ENCODE measurements around the gene SPO11. TPM values are rescaled to one million over a fixed set of nuclear protein-coding genes. Genes with fewer than 3 reads are reported as not detected.

Gene SPO11
- total RNA-seq, 1 experiment from 2014 or later, result not detected

GRCh38 chr20:57378646-57379262, 49.2 kb downstream of the SPO11 start:
- Histone ChIP-seq H3K4me3 (ENCODE audit: low read depth, low read length) (no peak overlapping the region), H3K9me3 (no peaks in the 10 kb centered on the region), H3K27me3 (replicated peaks; ENCODE audit: control insufficient read depth, insufficient read depth, low read length) (no peaks in the 10 kb centered on the region), H3K4me1 (no peaks in the 10 kb centered on the region), H3K36me3 (ENCODE audit: control insufficient read depth, insufficient read depth, low read length) (peaks cover 10% of the 10 kb centered on the region)
- DNase-seq, result no peak
- CTCF ChIA-PET, result interaction anchor here (1.0 kb wide), 1 partner anchor 13 kb away, joined by 3 read pairs; the partner anchor contains the start of gene RBM38
- Mint-ChIP-seq H3K9me3 (ENCODE audit: unreplicated experiment) (no peaks in the 10 kb centered on the region), H3K4me1 (ENCODE audit: low read depth, unreplicated experiment) (peaks cover 7% of the 10 kb centered on the region), H3K36me3 (ENCODE audit: insufficient read depth, unreplicated experiment) (peaks cover 69% of the 10 kb centered on the region), H3K4me3 (ENCODE audit: unreplicated experiment) (no peak overlapping the region), H3K27me3 (ENCODE audit: insufficient read depth, unreplicated experiment) (no peaks in the 10 kb centered on the region), H3K27ac (ENCODE audit: unreplicated experiment) (no peak overlapping the region)
- no peak for TF ChIP-seq CTCF (IDR thresholded peaks at IDR 0.05; ENCODE audit: insufficient read depth in 1 of 2, low read depth in 1 of 2, low read length in 1 of 2, severe bottlenecking in 1 of 2, unreplicated experiment in 1 of 2)
- intact Hi-C loops (cut with micrococcal nuclease; ENCODE audit: unreplicated experiment), result no loop called here
- BruUV-seq (replicated peaks), result no TSS peak
- POLR2A ChIA-PET, result no interaction called here

GRCh38 chr20:57379263-57379647, 49.7 kb downstream of the SPO11 start:
- intact Hi-C loops (cut with micrococcal nuclease; ENCODE audit: unreplicated experiment), result no loop called here
- H3K4me3 Mint-ChIP-seq (ENCODE audit: unreplicated experiment), result no peak overlapping the region
- POLR2A ChIA-PET, result no interaction called here
- H3K27me3 Mint-ChIP-seq (ENCODE audit: insufficient read depth, unreplicated experiment), result no peaks in the 10 kb centered on the region
- peak in 1 of 2 experiments; percentile 15 for TF ChIP-seq CTCF (IDR thresholded peaks at IDR 0.05; ENCODE audit: insufficient read depth in 1 of 2, low read depth in 1 of 2, low read length in 1 of 2, severe bottlenecking in 1 of 2, unreplicated experiment in 1 of 2)
- no peaks in the 10 kb centered on the region for H3K4me1 ChIP-seq
- no peak overlapping the region for H3K27ac Mint-ChIP-seq (ENCODE audit: unreplicated experiment)
- CTCF ChIA-PET, result interaction anchor here (1.0 to 1.6 kb wide), 2 partner anchors 12 to 119 kb away, joined by 3 to 6 read pairs; partner anchors contain the start of gene RBM38
- H3K4me3 ChIP-seq (ENCODE audit: low read depth, low read length), result no peak overlapping the region
- BruUV-seq (replicated peaks), result no TSS peak
- H3K36me3 ChIP-seq (ENCODE audit: control insufficient read depth, insufficient read depth, low read length), result peaks cover 10% of the 10 kb centered on the region
- H3K4me1 Mint-ChIP-seq (ENCODE audit: low read depth, unreplicated experiment), result peaks cover 10% of the 10 kb centered on the region
- H3K9me3 Mint-ChIP-seq (ENCODE audit: unreplicated experiment), result no peaks in the 10 kb centered on the region
- H3K36me3 Mint-ChIP-seq (ENCODE audit: insufficient read depth, unreplicated experiment), result peaks cover 68% of the 10 kb centered on the region
- no peaks in the 10 kb centered on the region for H3K27me3 ChIP-seq (replicated peaks; ENCODE audit: control insufficient read depth, insufficient read depth, low read length)
- H3K9me3 ChIP-seq, result no peaks in the 10 kb centered on the region
- no peak for DNase-seq

- Mint-ChIP-seq H3K27me3 (ENCODE audit: insufficient read depth, unreplicated experiment) (no peaks in the 10 kb centered on the region), H3K36me3 (ENCODE audit: insufficient read depth, unreplicated experiment) (peaks cover 62% of the 10 kb centered on the region), H3K4me3 (ENCODE audit: unreplicated experiment) (no peak overlapping the region), H3K4me1 (ENCODE audit: low read depth, unreplicated experiment) (peaks cover 13% of the 10 kb centered on the region), H3K9me3 (ENCODE audit: unreplicated experiment) (no peaks in the 10 kb centered on the region), H3K27ac (ENCODE audit: unreplicated experiment) (no peak overlapping the region)
- Histone ChIP-seq H3K27me3 (replicated peaks; ENCODE audit: control insufficient read depth, insufficient read depth, low read length) (no peaks in the 10 kb centered on the region), H3K4me1 (no peaks in the 10 kb centered on the region), H3K4me3 (ENCODE audit: low read depth, low read length) (no peak overlapping the region), H3K36me3 (ENCODE audit: control insufficient read depth, insufficient read depth, low read length) (peaks cover 7% of the 10 kb centered on the region; the same call in 1 of the 2 replicates), H3K9me3 (no peaks in the 10 kb centered on the region)
- peak in 1 of 2 experiments; percentile 23 for DNase-seq
- intact Hi-C loops (cut with micrococcal nuclease; ENCODE audit: unreplicated experiment), result loop anchor here (5.0 to 10.0 kb wide), 2 partner anchors 42 to 215 kb away; no protein-coding TSS in a partner anchor
- POLR2A ChIA-PET, result no interaction called here
- CTCF ChIA-PET, result interaction anchor here (1.6 kb wide), 1 partner anchor 119 kb away, joined by 6 read pairs; no protein-coding TSS in a partner anchor
- no peak for TF ChIP-seq CTCF (IDR thresholded peaks at IDR 0.05; ENCODE audit: insufficient read depth in 1 of 2, low read depth in 1 of 2, low read length in 1 of 2, severe bottlenecking in 1 of 2, unreplicated experiment in 1 of 2)
- no TSS peak for BruUV-seq (replicated peaks)
Measured at GRCh38 chr20:57380081-57380750, 50.6 kb downstream of the SPO11 start.

Measured in Caco-2 (cell line).